Heart left ventricle (tissue), 13 donors: ENCODE data around the gene ABO.

Experiments used
- POLR2A ChIP-seq, 2 donors: fragments of 450-650 bp; IDR thresholded peaks; one replicate each; pipeline ENCODE4 v1.6.1; 2017; ENCODE audit warnings: antibody characterized with exemption in 2 of 2, mild to moderate bottlenecking in 2 of 2, moderate library complexity in 2 of 2
- TF ChIP-seq, protein P1 (sequence below), 12 donors: fragments of 200-600 bp; sonication (generic) in 4 of 12; IDR thresholded peaks; one replicate each; pipeline versions ENCODE4 v1.5.0 to v1.8.0; 2018 to 2022; ENCODE audit warnings: antibody characterized with exemption in 12 of 12, mild to moderate bottlenecking in 5 of 12
- donor health status: ischemic (EF 13 %, LVEDD 7.1; RV severe dilation, severe dysfunction).
- donor health status: DM: no; HTN: yes; CAD: no.
- donor health status: DM: no; HTN: no; CAD: no.
- donor health status: ischemic (EF 25% LVEDD 6.9; RV normal size, moderate dysfunction).
- donor health status: ischemic (EF 25% LVEDD 5.7; RV mildly dilated, moderate dysfunction).
- donor health status: ischemic (EF 35%, LVEDD 5.7; RV mildly dilated, moderate dysfunction).
- donor health status: nonischemic (EF 11% LVEDD 7.7; RV severe dilation, severe dysfunction).
- donor health status: DM: yes; HTN: yes; CAD: no.
- donor health status: PGD.
- donor health status: ischemic (EF 29% LVEDD 5.4; RV normal size, mild dysfunction).
- donor health status: nonischemic (EF 23%, LVEDD 6.1; RV moderate dilation, normal function).

- TF ChIP-seq, protein P1, sequence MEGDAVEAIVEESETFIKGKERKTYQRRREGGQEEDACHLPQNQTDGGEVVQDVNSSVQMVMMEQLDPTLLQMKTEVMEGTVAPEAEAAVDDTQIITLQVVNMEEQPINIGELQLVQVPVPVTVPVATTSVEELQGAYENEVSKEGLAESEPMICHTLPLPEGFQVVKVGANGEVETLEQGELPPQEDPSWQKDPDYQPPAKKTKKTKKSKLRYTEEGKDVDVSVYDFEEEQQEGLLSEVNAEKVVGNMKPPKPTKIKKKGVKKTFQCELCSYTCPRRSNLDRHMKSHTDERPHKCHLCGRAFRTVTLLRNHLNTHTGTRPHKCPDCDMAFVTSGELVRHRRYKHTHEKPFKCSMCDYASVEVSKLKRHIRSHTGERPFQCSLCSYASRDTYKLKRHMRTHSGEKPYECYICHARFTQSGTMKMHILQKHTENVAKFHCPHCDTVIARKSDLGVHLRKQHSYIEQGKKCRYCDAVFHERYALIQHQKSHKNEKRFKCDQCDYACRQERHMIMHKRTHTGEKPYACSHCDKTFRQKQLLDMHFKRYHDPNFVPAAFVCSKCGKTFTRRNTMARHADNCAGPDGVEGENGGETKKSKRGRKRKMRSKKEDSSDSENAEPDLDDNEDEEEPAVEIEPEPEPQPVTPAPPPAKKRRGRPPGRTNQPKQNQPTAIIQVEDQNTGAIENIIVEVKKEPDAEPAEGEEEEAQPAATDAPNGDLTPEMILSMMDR (IDR thresholded peaks at IDR 0.05), result no peak
- no peak for TF ChIP-seq POLR2A (IDR thresholded peaks at IDR 0.05)
These were observed 20.5 kb downstream of the ABO start for GRCh38 chr9:133254471-133254870.
